Measurements from ENCODE around the gene MYO9A. TPM values are rescaled to one million over a fixed set of nuclear protein-coding genes. Genes with fewer than 3 reads are reported as not detected.

MYO9A gene
- total RNA-seq, 1 experiment from 2014 or later = 21.4 TPM

DNA sequence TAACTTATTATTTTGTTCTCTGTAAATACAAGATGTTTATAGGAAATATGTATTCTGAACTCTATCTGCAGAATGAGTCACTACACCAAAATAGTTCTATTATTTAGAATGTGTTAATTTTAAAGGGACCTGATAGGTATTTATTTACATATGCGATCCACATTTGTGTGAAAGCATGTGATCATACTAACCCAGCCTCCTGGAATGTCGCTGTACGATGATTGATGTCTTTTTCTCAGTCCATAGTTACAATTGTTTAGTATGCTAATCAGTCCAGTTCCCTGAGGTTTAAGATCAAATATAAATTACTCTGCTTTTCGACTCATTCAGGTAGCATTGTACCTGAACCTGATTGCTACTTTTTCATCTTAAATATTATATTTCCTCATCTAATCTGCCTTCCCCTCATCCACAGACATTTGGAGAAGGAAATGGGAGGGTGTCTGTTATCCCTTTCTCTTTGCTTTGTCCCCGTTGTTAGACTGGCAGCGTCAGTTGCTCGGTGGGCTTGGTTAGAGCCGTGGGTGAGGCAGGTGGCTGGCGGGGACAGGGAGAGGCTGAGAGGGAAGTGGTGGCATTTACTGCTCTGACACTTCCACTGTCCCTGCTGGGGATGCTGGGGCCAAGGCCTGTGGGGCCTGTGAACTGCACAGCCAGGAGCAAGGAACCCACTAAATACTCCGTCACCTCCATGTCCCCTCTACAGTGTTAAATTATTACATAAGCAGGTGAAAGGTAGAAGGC is 335.4 kb downstream of the MYO9A start:
- no peak overlapping the region for H3K27ac Mint-ChIP-seq
- Histone ChIP-seq H2BK5ac (ENCODE audit: insufficient read length, low read length) (no peak overlapping the region), H4K91ac (ENCODE audit: insufficient read length, low read depth, low read length) (no peak overlapping the region), H3K23ac (ENCODE audit: insufficient read length, low read depth, low read length) (no peak overlapping the region), H3K4me1 (ENCODE audit: insufficient read depth, low read length) (no peaks in the 10 kb centered on the region; the same call in 1 of the 2 replicates), H2AFZ (ENCODE audit: low read length) (no peak overlapping the region), H3T11ph (ENCODE audit: low read length) (no peak overlapping the region), H3K14ac (ENCODE audit: insufficient read depth, low read length) (no peak overlapping the region), H2BK12ac (ENCODE audit: insufficient read length, low read depth, low read length) (no peak overlapping the region), H2BK15ac (ENCODE audit: low read depth, low read length) (no peak overlapping the region), H2BK20ac (ENCODE audit: low read depth, low read length, poor library complexity, severe bottlenecking) (no peak overlapping the region), H3K9ac (ENCODE audit: extremely low read depth, insufficient read length, low read length) (no peak overlapping the region), H3K79me1 (ENCODE audit: insufficient read depth, low read depth, low read length, poor library complexity, severe bottlenecking) (no peaks in the 10 kb centered on the region), H3K18ac (ENCODE audit: insufficient read length, low read depth, low read length) (no peak overlapping the region), H3K4ac (ENCODE audit: low read depth, low read length) (no peak overlapping the region), H3K23me2 (ENCODE audit: insufficient read length, low read depth, low read length, poor library complexity, severe bottlenecking) (no peaks in the 10 kb centered on the region), H2BK120ac (ENCODE audit: low read depth, low read length, poor library complexity, severe bottlenecking) (no peak overlapping the region), H3K27ac (ENCODE audit: insufficient read length, low read depth, low read length) (no peak overlapping the region), H3K4me2 (ENCODE audit: insufficient read depth, insufficient read length, low read length) (no peak overlapping the region), H3K27me3 (ENCODE audit: insufficient read depth, low read length) (no peaks in the 10 kb centered on the region), H4K8ac (replicated peaks; ENCODE audit: insufficient read length, low read depth, low read length) (no peak overlapping the region), H3K56ac (ENCODE audit: insufficient read length, low read depth, low read length) (no peak overlapping the region), H4K5ac (ENCODE audit: insufficient read length, low read depth, low read length) (no peak overlapping the region), H3K9me3 (ENCODE audit: control insufficient read depth, low read depth, low read length) (no peaks in the 10 kb centered on the region), H4K20me1 (ENCODE audit: control insufficient read depth, insufficient read depth, insufficient read length) (no peaks in the 10 kb centered on the region), H2AK5ac (ENCODE audit: insufficient read length, low read length) (no peak overlapping the region), H3K79me2 (ENCODE audit: insufficient read depth, low read length) (no peaks in the 10 kb centered on the region)
- H3K27me3 Mint-ChIP-seq (ENCODE audit: low read depth) = peaks cover 3% of the 10 kb centered on the region
- 100% methylated on average over 1 of the region's 10 CpGs for WGBS (ENCODE audit: extremely low coverage, insufficient read length, low lambda C conversion rate)
- H3K9me3 Mint-ChIP-seq = no peaks in the 10 kb centered on the region
- H3K36me3 Mint-ChIP-seq (ENCODE audit: insufficient read depth in 1 of 3, low read depth in 3 of 3) = no peaks in the 10 kb centered on the region
- peaks cover 9% of the 10 kb centered on the region in 2 experiments for H3K4me1 Mint-ChIP-seq
- TF ChIP-seq, protein P1, sequence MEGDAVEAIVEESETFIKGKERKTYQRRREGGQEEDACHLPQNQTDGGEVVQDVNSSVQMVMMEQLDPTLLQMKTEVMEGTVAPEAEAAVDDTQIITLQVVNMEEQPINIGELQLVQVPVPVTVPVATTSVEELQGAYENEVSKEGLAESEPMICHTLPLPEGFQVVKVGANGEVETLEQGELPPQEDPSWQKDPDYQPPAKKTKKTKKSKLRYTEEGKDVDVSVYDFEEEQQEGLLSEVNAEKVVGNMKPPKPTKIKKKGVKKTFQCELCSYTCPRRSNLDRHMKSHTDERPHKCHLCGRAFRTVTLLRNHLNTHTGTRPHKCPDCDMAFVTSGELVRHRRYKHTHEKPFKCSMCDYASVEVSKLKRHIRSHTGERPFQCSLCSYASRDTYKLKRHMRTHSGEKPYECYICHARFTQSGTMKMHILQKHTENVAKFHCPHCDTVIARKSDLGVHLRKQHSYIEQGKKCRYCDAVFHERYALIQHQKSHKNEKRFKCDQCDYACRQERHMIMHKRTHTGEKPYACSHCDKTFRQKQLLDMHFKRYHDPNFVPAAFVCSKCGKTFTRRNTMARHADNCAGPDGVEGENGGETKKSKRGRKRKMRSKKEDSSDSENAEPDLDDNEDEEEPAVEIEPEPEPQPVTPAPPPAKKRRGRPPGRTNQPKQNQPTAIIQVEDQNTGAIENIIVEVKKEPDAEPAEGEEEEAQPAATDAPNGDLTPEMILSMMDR (conservative IDR thresholded peaks at IDR 0.05) = no peak
- no peak overlapping the region for H3K4me3 Mint-ChIP-seq
- DNase-seq = no peak
